Astrocyte (in vitro differentiated cells and primary cell): ENCODE data around the gene CDCP1.

Source experiments
- EZH2 ChIP-seq: IDR thresholded peaks from 2 replicates; pipeline ENCODE4 v1.6.1; 2012; ENCODE audit warnings: mild to moderate bottlenecking, low read length, inconsistent platforms; ENCODE audit not compliant: insufficient read depth
- TF ChIP-seq, protein P1 (sequence below): IDR thresholded peaks from 2 replicates; pipeline ENCODE4 v1.5.1; 2011; ENCODE audit warnings: low read depth, mild to moderate bottlenecking, inconsistent platforms, low read length, moderate library complexity; ENCODE audit not compliant: insufficient read depth

DNA sequence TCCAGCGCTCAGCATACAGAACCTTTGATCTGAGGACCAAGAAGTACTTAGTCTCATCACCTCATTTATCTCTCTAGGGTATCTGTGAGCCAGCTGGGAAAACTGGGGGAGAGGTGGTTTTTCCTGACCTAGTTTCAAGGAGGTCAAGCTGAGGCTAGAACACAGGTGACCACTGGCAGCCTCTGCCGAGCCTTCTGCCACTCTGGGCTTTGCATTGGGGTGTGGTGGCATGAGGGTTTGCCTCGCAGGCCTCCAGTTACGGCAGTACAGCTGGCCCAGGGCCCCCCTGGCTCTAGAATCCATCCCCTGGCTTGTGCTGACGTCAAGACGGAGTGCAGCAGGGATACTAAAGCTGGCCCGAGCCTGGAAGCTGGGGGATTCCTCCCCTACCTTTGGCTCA lies 34.7 kb upstream of the CDCP1 start:
- TF ChIP-seq, protein P1, sequence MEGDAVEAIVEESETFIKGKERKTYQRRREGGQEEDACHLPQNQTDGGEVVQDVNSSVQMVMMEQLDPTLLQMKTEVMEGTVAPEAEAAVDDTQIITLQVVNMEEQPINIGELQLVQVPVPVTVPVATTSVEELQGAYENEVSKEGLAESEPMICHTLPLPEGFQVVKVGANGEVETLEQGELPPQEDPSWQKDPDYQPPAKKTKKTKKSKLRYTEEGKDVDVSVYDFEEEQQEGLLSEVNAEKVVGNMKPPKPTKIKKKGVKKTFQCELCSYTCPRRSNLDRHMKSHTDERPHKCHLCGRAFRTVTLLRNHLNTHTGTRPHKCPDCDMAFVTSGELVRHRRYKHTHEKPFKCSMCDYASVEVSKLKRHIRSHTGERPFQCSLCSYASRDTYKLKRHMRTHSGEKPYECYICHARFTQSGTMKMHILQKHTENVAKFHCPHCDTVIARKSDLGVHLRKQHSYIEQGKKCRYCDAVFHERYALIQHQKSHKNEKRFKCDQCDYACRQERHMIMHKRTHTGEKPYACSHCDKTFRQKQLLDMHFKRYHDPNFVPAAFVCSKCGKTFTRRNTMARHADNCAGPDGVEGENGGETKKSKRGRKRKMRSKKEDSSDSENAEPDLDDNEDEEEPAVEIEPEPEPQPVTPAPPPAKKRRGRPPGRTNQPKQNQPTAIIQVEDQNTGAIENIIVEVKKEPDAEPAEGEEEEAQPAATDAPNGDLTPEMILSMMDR = no peak
- TF ChIP-seq EZH2 = no peak
